Measurements from ENCODE around the gene PAF1.

GRCh38 chr19:39398297-39398864 is 7.5 kb upstream of the PAF1 start:
- peak; percentile 61 to 89 for TF ChIP-seq POLR2A (IDR thresholded peaks at IDR 0.05)
- TF ChIP-seq CTCF (IDR thresholded peaks at IDR 0.05), result no peak

Measured in Peyer's patch (tissue), 4 donors.